A549 (cell line): ENCODE measurements around the gene LINC00305.

ENCODE experiments used
- SMC3 ChIP-seq: fragments of >200 bp; sonication (Bioruptor Twin); formaldehyde crosslinking; IDR thresholded peaks from 3 replicates; pipeline ENCODE4 v1.6.1; 2018; ENCODE audit warnings: inconsistent platforms
- TF ChIP-seq, protein P1 (sequence below): fragments of >200 bp; sonication (Bioruptor Twin); formaldehyde crosslinking; IDR thresholded peaks from 3 replicates; pipeline ENCODE4 v1.5.1; 2016

DNA sequence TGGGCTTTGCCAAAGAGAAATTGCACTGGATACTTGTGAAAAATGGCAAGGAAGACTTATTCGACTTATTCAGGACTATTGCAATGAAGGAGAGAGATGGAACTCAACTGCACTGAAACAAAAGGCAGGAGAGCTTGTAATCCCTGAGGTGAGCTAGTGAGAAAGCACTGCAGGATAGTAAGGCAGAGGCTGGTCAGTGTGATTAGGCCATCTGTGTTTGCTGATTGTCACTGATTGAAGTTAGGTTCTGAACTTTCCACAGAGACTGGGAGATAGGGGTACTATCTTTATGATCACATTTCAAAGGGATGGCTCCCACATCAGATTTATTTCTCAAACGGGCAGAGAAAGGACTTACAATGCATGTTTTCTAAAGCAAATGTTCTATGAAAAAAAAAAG is 96.1 kb downstream of the LINC00305 start:
- TF ChIP-seq SMC3, result no peak
- TF ChIP-seq, protein P1, sequence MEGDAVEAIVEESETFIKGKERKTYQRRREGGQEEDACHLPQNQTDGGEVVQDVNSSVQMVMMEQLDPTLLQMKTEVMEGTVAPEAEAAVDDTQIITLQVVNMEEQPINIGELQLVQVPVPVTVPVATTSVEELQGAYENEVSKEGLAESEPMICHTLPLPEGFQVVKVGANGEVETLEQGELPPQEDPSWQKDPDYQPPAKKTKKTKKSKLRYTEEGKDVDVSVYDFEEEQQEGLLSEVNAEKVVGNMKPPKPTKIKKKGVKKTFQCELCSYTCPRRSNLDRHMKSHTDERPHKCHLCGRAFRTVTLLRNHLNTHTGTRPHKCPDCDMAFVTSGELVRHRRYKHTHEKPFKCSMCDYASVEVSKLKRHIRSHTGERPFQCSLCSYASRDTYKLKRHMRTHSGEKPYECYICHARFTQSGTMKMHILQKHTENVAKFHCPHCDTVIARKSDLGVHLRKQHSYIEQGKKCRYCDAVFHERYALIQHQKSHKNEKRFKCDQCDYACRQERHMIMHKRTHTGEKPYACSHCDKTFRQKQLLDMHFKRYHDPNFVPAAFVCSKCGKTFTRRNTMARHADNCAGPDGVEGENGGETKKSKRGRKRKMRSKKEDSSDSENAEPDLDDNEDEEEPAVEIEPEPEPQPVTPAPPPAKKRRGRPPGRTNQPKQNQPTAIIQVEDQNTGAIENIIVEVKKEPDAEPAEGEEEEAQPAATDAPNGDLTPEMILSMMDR, result no peak
